ENCODE results near the gene CCDC27. TPM values are rescaled to one million over a fixed set of nuclear protein-coding genes. Genes with fewer than 3 reads are reported as not detected.

The CCDC27 gene
- total RNA-seq, 1 experiment from 2014 or later, result not detected

DNA sequence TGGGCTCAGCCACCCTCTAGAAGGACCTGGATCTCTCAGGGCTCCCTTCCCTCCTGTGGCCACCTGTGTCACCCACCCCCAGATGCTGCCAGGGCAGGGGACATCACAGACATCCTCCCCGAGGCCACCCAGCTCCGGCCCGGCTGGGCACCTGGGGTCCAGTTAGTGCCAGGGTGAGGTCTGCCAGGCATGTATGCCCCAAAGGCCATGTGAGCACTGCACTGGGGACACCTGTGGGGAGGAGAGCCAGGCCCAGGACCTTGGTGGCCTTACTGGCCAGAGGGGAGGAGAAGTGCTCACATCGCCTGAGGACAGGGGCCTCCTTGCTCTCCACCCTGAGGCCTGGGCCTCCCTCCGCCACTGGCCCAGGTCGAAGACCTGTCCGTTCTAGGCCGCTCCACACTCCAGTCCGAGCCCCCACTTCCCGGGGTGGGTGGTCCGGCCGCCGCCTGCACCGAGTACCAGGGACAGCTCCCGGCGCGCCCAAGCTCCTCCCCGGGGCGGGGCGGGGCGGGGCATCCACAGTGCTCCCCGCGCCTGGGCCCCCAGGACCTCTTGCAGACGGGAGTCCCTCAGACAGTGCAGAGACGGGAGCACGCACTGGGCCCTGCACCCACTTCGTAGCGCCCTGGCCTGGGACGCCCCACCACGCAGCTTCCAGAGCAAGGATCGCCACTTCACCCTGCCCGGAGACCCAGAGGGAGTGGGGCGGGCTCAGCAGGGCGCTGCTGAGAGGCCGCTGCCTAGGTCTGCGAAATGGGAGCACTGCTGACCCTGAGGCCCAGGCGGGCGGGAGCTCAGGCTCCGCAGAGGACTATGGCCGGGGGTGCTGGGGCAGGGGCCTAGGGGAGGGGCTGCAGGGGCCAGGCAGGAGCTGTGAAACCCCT lies 34.3 kb upstream of the CCDC27 start:
- Histone ChIP-seq H3K36me3 (ENCODE audit: low read depth) (no peaks in the 10 kb centered on the region), H3K27me3 (ENCODE audit: insufficient read depth, low read depth) (peaks cover 43% of the 10 kb centered on the region), H3K4me1 (replicated peaks; ENCODE audit: insufficient read depth) (no peaks in the 10 kb centered on the region), H3K27ac (no peak overlapping the region), H4K20me1 (ENCODE audit: insufficient read depth) (0 out of 2 replicates have a peak, but pooled peaks cover 3% of the 10 kb centered on the region), H3K4me2 (no peak overlapping the region), H2AFZ (no peak overlapping the region), H3F3A (ENCODE audit: insufficient read depth, low read depth) (no peaks in the 10 kb centered on the region), H3K9me3 (ENCODE audit: insufficient read depth, low read depth) (no peaks in the 10 kb centered on the region), H3K4me3 (no peak overlapping the region), H3K9me2 (ENCODE audit: insufficient read depth) (no peaks in the 10 kb centered on the region), H3K79me2 (ENCODE audit: low read depth) (no peaks in the 10 kb centered on the region)
- ChIA-PET CTCF (interaction anchor here (0.6 to 1.0 kb wide), 3 partner anchors 22 to 265 kb away, joined by 4 to 8 read pairs (median 7); no protein-coding TSS in a partner anchor), POLR2A (ENCODE audit: unreplicated experiment) (no interaction called here)
- intact Hi-C loops (cut with micrococcal nuclease; ENCODE audit: unreplicated experiment), result no loop called here
- TF ChIP-seq, protein P1, sequence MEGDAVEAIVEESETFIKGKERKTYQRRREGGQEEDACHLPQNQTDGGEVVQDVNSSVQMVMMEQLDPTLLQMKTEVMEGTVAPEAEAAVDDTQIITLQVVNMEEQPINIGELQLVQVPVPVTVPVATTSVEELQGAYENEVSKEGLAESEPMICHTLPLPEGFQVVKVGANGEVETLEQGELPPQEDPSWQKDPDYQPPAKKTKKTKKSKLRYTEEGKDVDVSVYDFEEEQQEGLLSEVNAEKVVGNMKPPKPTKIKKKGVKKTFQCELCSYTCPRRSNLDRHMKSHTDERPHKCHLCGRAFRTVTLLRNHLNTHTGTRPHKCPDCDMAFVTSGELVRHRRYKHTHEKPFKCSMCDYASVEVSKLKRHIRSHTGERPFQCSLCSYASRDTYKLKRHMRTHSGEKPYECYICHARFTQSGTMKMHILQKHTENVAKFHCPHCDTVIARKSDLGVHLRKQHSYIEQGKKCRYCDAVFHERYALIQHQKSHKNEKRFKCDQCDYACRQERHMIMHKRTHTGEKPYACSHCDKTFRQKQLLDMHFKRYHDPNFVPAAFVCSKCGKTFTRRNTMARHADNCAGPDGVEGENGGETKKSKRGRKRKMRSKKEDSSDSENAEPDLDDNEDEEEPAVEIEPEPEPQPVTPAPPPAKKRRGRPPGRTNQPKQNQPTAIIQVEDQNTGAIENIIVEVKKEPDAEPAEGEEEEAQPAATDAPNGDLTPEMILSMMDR (conservative IDR thresholded peaks at IDR 0.05), result no peak
- no peak for TF ChIP-seq EZH2 (IDR thresholded peaks at IDR 0.05; ENCODE audit: low read depth)
- BruUV-seq (replicated peaks), result no TSS peak
- no peak for DNase-seq

DNA sequence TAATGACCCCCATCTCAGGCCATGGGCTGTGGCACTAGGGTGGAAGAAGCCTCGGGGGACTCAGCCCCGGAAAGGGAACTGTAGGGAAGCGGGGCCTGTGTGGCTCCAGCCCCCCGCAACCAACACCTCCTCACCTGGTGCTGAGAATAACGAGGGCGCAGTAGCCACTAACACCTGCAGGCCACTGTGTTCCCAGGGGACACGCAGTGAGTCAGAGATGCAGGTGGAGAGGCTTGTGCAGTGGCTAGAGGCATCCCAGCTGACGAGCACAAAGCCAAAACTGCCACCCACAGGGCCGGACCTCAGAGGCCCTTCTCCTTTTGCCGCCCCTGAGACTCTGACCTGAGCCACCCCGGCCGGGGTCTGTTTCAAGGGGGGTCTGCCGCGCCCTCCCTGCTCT lies 33.5 kb upstream of the CCDC27 start:
- peaks cover 39% of the 10 kb centered on the region for H3K27me3 ChIP-seq (ENCODE audit: insufficient read depth, low read depth)
- H3K4me1 ChIP-seq (replicated peaks; ENCODE audit: insufficient read depth), result no peaks in the 10 kb centered on the region
- H3K4me2 ChIP-seq, result no peak overlapping the region
- no peaks in the 10 kb centered on the region for H3F3A ChIP-seq (ENCODE audit: insufficient read depth, low read depth)
- no peak for TF ChIP-seq EZH2 (IDR thresholded peaks at IDR 0.05; ENCODE audit: low read depth)
- TF ChIP-seq, protein P1 (conservative IDR thresholded peaks at IDR 0.05), result no peak
- H2AFZ ChIP-seq, result no peak overlapping the region
- no peaks in the 10 kb centered on the region for H3K36me3 ChIP-seq (ENCODE audit: low read depth)
- 0 out of 2 replicates have a peak, but pooled peaks cover 3% of the 10 kb centered on the region for H4K20me1 ChIP-seq (ENCODE audit: insufficient read depth)
- no TSS peak for BruUV-seq (replicated peaks)
- no peak overlapping the region for H3K27ac ChIP-seq
- intact Hi-C loops (cut with micrococcal nuclease; ENCODE audit: unreplicated experiment), result no loop called here
- ChIA-PET POLR2A (ENCODE audit: unreplicated experiment) (no interaction called here), CTCF (no interaction called here)
- DNase-seq, result no peak
- no peaks in the 10 kb centered on the region for H3K9me3 ChIP-seq (ENCODE audit: insufficient read depth, low read depth)
- no peaks in the 10 kb centered on the region for H3K79me2 ChIP-seq (ENCODE audit: low read depth)
- H3K4me3 ChIP-seq, result no peak overlapping the region
- H3K9me2 ChIP-seq (ENCODE audit: insufficient read depth), result no peaks in the 10 kb centered on the region

DNA sequence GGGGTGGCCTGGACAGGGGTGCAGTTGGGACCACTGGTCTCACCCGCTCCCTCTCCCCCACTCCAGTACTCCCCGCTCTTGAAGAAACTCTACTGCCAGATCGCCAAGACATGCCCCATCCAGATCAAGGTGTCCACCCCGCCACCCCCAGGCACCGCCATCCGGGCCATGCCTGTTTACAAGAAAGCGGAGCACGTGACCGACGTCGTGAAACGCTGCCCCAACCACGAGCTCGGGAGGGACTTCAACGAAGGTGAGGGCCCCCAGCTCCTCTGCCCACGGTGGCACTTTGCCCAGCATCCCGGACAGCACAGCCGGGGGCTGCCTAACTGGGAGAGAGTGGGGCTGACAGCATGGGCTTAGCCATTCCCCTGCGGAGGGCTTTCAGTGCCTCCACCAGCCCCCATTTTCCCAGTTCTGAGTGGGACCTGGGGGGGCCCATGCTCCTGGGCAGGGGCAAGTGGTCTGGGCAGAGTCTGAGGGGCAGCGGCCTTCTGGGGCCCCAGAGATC lies 30.2 kb upstream of the CCDC27 start:
- no peaks in the 10 kb centered on the region for H3F3A ChIP-seq (ENCODE audit: insufficient read depth, low read depth)
- H2AFZ ChIP-seq, result no peak overlapping the region
- TF ChIP-seq, protein P1 (conservative IDR thresholded peaks at IDR 0.05), result no peak
- no peak for TF ChIP-seq EZH2 (IDR thresholded peaks at IDR 0.05; ENCODE audit: low read depth)
- H3K4me2 ChIP-seq, result no peak overlapping the region
- no peak overlapping the region for H3K4me3 ChIP-seq
- H3K27ac ChIP-seq, result no peak overlapping the region
- no peaks in the 10 kb centered on the region for H3K36me3 ChIP-seq (ENCODE audit: low read depth)
- no peaks in the 10 kb centered on the region for H3K9me2 ChIP-seq (ENCODE audit: insufficient read depth)
- H3K79me2 ChIP-seq (ENCODE audit: low read depth), result no peaks in the 10 kb centered on the region
- POLR2A ChIA-PET (ENCODE audit: unreplicated experiment), result no interaction called here
- no peaks in the 10 kb centered on the region for H3K9me3 ChIP-seq (ENCODE audit: insufficient read depth, low read depth)
- no peaks in the 10 kb centered on the region for H3K4me1 ChIP-seq (replicated peaks; ENCODE audit: insufficient read depth)
- peaks cover 19% of the 10 kb centered on the region; the same call in 1 of the 2 replicates for H3K27me3 ChIP-seq (ENCODE audit: insufficient read depth, low read depth)
- CTCF ChIA-PET, result no interaction called here
- intact Hi-C loops (cut with micrococcal nuclease; ENCODE audit: unreplicated experiment), result no loop called here
- no peaks in the 10 kb centered on the region for H4K20me1 ChIP-seq (ENCODE audit: insufficient read depth)
- BruUV-seq (replicated peaks), result no TSS peak
- no peak for DNase-seq

All from PC-9 (cell line).